Esophagus muscularis mucosa (tissue), 4 donors: ENCODE results near the gene MOB1A. TPM values are rescaled to one million over a fixed set of nuclear protein-coding genes. Genes with fewer than 3 reads are reported as not detected.

Experiments
- DNase-seq: peaks from one replicate; pipeline ENCODE4 v3.0.0-alpha.2; 2017; ENCODE audit errors: extremely low spot score
- H3K27ac ChIP-seq, 4 donors: fragments of 200-600 bp; sonication (generic); replicated peaks in 1 of 4; 1 replicate in 3 of 4; 2 replicates in 1 of 4; pipeline ENCODE4 v1.5.1; 2016 to 2019; ENCODE audit warnings: mild to moderate bottlenecking in 1 of 4
- H3K27me3 ChIP-seq, 4 donors: fragments of 200-600 bp; sonication (generic); one replicate each; pipeline versions ENCODE4 v1.5.1 to v1.6.0; 2016 to 2019
- H3K36me3 ChIP-seq, 4 donors: fragments of 200-600 bp; sonication (generic); one replicate each; pipeline ENCODE4 v1.5.1; 2016 to 2019
- H3K4me1 ChIP-seq, 4 donors: fragments of 200-600 bp; sonication (generic); one replicate each; pipeline ENCODE4 v1.5.1; 2016 to 2019
- H3K4me3 ChIP-seq, 4 donors: fragments of 200-600 bp; sonication (generic); 1 replicate in 2 of 4; 2 replicates in 2 of 4; pipeline ENCODE4 v1.5.1; 2016 to 2019; ENCODE audit warnings: mild to moderate bottlenecking in 4 of 4, moderate library complexity in 1 of 4
- H3K9me3 ChIP-seq, 4 donors: fragments of 200-600 bp; sonication (generic); 1 replicate in 3 of 4; 2 replicates in 1 of 4; pipeline ENCODE4 v1.5.1; 2016 to 2019
- EP300 ChIP-seq: sonication (generic); formaldehyde crosslinking; IDR thresholded peaks from one replicate; pipeline ENCODE4 v1.6.1; 2017; ENCODE audit warnings: antibody characterized with exemption
- POLR2A ChIP-seq: fragments of 450-650 bp; IDR thresholded peaks from one replicate; pipeline ENCODE4 v1.6.1; 2017; ENCODE audit warnings: antibody characterized with exemption, moderate library complexity, mild to moderate bottlenecking, low read depth
- POLR2AphosphoS5 ChIP-seq, 2 donors: sonication (generic); formaldehyde crosslinking; IDR thresholded peaks; one replicate each; pipeline ENCODE4 v1.6.1; 2017; ENCODE audit warnings: antibody characterized with exemption in 2 of 2
- WGBS: methylation state at CpG from one replicate; pipeline ENCODE4 v1.1.5; 2018; 5-methylcytosine and 5-hydroxymethylcytosine counted together
- intact Hi-C: fragments of 100-400 bp; cut with DNase I; formaldehyde crosslinking; loops from one replicate; pipeline ENCODE4 v1.15.1; 2023
- total RNA-seq, 4 donors: library from RNA; depleted of rRNA; stranded (reverse); fragments of >200 nt; gene quantifications; one replicate each; pipeline versions ENCODE4 v1.1.0 to v1.2.1, GENCODE V29; 2016
- TF ChIP-seq, protein P1 (sequence below), 3 experiments: fragments of 200-600 bp in 2 of 3; fragments of 450-650 bp in 1 of 3; sonication (generic) in 2 of 3; IDR thresholded peaks; one replicate each; pipeline ENCODE4 v1.5.1; 2017 to 2019; ENCODE audit warnings: antibody characterized with exemption in 3 of 3, mild to moderate bottlenecking in 2 of 3, moderate library complexity in 1 of 3

The MOB1A gene
- total RNA-seq, 4 donors from 2014 or later: 102 to 129 (median 106) TPM

DNA sequence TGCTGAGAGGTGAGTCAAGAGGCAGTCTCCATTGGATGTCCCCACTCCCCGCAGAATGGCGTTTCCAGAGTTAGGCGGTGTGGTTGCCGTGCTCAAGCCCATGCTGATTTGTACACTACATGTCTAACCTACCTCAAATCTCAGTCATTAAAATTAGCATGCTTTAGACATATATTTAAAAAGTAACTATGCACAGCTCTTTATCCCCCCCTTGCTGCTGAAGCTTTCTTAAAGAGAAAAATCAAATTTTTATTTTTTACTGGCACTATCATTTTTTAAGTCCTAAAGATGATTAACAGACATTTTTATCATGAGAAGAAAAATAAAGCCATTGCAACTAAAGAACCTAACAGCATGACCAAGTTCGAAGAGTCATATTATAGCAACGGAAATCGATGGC, 73.8 kb downstream of the MOB1A start:
- Histone ChIP-seq H3K4me1 (no peaks in the 10 kb centered on the region), H3K4me3 (no peak overlapping the region), H3K27ac (no peak overlapping the region), H3K36me3 (peaks cover 21 to 35% (median 34%) of the 10 kb centered on the region in 4 donors), H3K9me3 (no peaks in the 10 kb centered on the region), H3K27me3 (no peaks in the 10 kb centered on the region)
- no peak for DNase-seq
- TF ChIP-seq EP300 (no peak), POLR2A (no peak), POLR2AphosphoS5 (IDR thresholded peaks at IDR 0.05) (no peak)
- TF ChIP-seq, protein P1, sequence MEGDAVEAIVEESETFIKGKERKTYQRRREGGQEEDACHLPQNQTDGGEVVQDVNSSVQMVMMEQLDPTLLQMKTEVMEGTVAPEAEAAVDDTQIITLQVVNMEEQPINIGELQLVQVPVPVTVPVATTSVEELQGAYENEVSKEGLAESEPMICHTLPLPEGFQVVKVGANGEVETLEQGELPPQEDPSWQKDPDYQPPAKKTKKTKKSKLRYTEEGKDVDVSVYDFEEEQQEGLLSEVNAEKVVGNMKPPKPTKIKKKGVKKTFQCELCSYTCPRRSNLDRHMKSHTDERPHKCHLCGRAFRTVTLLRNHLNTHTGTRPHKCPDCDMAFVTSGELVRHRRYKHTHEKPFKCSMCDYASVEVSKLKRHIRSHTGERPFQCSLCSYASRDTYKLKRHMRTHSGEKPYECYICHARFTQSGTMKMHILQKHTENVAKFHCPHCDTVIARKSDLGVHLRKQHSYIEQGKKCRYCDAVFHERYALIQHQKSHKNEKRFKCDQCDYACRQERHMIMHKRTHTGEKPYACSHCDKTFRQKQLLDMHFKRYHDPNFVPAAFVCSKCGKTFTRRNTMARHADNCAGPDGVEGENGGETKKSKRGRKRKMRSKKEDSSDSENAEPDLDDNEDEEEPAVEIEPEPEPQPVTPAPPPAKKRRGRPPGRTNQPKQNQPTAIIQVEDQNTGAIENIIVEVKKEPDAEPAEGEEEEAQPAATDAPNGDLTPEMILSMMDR (IDR thresholded peaks at IDR 0.05): no peak
- WGBS: 89% methylated on average over 7 of the region's 7 CpGs
- intact Hi-C loops: no loop called here

DNA sequence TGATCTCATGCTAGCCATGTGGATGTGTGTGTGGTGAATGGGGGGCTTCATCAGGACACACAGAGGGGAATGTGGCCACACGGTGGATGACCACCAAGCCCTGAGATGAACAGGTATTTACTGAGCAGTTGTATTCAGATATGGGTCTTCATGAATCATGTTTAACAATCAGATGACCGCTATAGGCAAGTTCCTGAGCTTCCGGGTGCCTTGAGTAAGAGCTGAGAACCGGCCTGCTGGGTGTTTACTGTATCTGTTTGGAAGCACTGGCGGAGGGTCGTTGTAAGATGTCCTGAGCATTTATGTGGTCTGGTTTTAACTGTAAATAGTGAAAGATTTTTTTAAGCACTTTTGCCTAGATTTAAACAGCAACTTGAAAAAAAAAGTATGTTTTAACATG, 74.9 kb downstream of the MOB1A start:
- no peak overlapping the region for H3K27ac ChIP-seq
- TF ChIP-seq POLR2AphosphoS5 (IDR thresholded peaks at IDR 0.05) (no peak), POLR2A (no peak), EP300 (no peak)
- TF ChIP-seq, protein P1 (IDR thresholded peaks at IDR 0.05): no peak
- H3K9me3 ChIP-seq: no peaks in the 10 kb centered on the region
- 89% methylated on average over 6 of the region's 6 CpGs for WGBS
- DNase-seq: no peak
- intact Hi-C loops: no loop called here
- H3K27me3 ChIP-seq: no peaks in the 10 kb centered on the region
- peaks cover 32 to 46% (median 44%) of the 10 kb centered on the region in 4 donors for H3K36me3 ChIP-seq
- no peaks in the 10 kb centered on the region for H3K4me1 ChIP-seq
- no peak overlapping the region for H3K4me3 ChIP-seq

Other genes starting within 250 kb of the MOB1A start
- 1 to 10 TPM; 5.4 to 6.7 (median 6.1) TPM for gene TET3, start 194.0 kb downstream of the MOB1A start, total RNA-seq
- 10 to 100 TPM; 29.4 to 46.9 (median 42.8) TPM for gene BOLA3, start 31.0 kb downstream of the MOB1A start, total RNA-seq
- gene MTHFD2, start 19.7 kb upstream of the MOB1A start, total RNA-seq: 10 to 100 TPM; 22.0 to 80.8 (median 43.5) TPM
- gene SLC4A5, start 164.5 kb upstream of the MOB1A start, total RNA-seq: 1 to 10 TPM in 3 of 4 donors, under 1 TPM in 1; 0.50 to 1.8 (median 1.4) TPM
- 100 to 1,000 TPM; 136 to 188 (median 162) TPM for gene DCTN1, start 201.4 kb upstream of the MOB1A start, total RNA-seq
- gene C2orf81, start 242.7 kb upstream of the MOB1A start, total RNA-seq: 1 to 10 TPM in 3 of 4 donors, under 1 TPM in 1; 0.66 to 4.6 (median 3.2) TPM
- 10 to 100 TPM in 2 of 4 donors, 1 to 10 TPM in 2; 7.6 to 14.6 (median 11.9) TPM for gene WDR54, start 242.9 kb upstream of the MOB1A start, total RNA-seq